Gastroesophageal sphincter (tissue), 4 donors: ENCODE data around the gene MINDY4B. TPM values are rescaled to one million over a fixed set of nuclear protein-coding genes. Genes with fewer than 3 reads are reported as not detected.

Source experiments
- ATAC-seq: fragments of 150-250 bp; one replicate; pipeline ENCODE4 v1.9.1; 2016; ENCODE audit warnings: mild to moderate bottlenecking, moderate library complexity
- H3K27ac ChIP-seq, 4 donors: fragments of 200-600 bp; sonication (generic) in 3 of 4; 1 replicate in 3 of 4; 2 replicates in 1 of 4; pipeline ENCODE4 v1.5.1; 2016 to 2019
- H3K27me3 ChIP-seq: fragments of 200-600 bp; sonication (generic); one replicate; pipeline ENCODE4 v1.5.1; 2019
- H3K36me3 ChIP-seq, 2 donors: fragments of 200-600 bp; sonication (generic); one replicate each; pipeline ENCODE4 v1.5.1; 2019; ENCODE audit warnings: control low read depth in 1 of 2
- H3K4me1 ChIP-seq, 3 donors: fragments of 200-600 bp; sonication (generic); 1 replicate in 2 of 3; 2 replicates in 1 of 3; pipeline ENCODE4 v1.5.1; 2016 to 2019; ENCODE audit warnings: control low read depth in 2 of 3
- H3K4me3 ChIP-seq, 2 donors: fragments of 200-600 bp; sonication (generic); one replicate each; pipeline ENCODE4 v1.5.1; 2019; ENCODE audit warnings: mild to moderate bottlenecking in 1 of 2, moderate library complexity in 1 of 2
- H3K9me3 ChIP-seq, 3 donors: fragments of 200-600 bp; sonication (generic); one replicate each; pipeline ENCODE4 v1.5.1; 2017 to 2019; ENCODE audit warnings: control low read depth in 2 of 3
- EP300 ChIP-seq: sonication (generic); formaldehyde crosslinking; IDR thresholded peaks from one replicate; pipeline ENCODE4 v1.6.1; 2017; ENCODE audit warnings: antibody characterized with exemption, mild to moderate bottlenecking
- POLR2A ChIP-seq, 2 donors: fragments of 450-650 bp; IDR thresholded peaks; one replicate each; pipeline ENCODE4 v1.6.1; 2017; ENCODE audit warnings: antibody characterized with exemption in 2 of 2, mild to moderate bottlenecking in 2 of 2, moderate library complexity in 1 of 2
- POLR2AphosphoS5 ChIP-seq: sonication (generic); formaldehyde crosslinking; IDR thresholded peaks from one replicate; pipeline ENCODE4 v1.6.1; 2017; ENCODE audit warnings: antibody characterized with exemption
- WGBS, 2 donors: methylation state at CpG; one replicate each; pipeline ENCODE4 v1.1.5; 2018; ENCODE audit warnings: low coverage in 1 of 2; 5-methylcytosine and 5-hydroxymethylcytosine counted together
- total RNA-seq, 4 donors: library from RNA; depleted of rRNA; stranded (reverse); fragments of >200 nt; gene quantifications; one replicate each; pipeline ENCODE4 v1.1.0, GENCODE V29; 2016
- TF ChIP-seq, protein P1 (sequence below), 4 experiments: fragments of 200-600 bp in 2 of 4; fragments of 450-650 bp in 2 of 4; sonication (generic) in 1 of 4; IDR thresholded peaks; one replicate each; pipeline ENCODE4 v1.5.1; 2017 to 2019; ENCODE audit warnings: antibody characterized with exemption in 4 of 4, mild to moderate bottlenecking in 2 of 4, moderate library complexity in 2 of 4

Gene MINDY4B
- total RNA-seq, 4 donors from 2014 or later: not detected

DNA sequence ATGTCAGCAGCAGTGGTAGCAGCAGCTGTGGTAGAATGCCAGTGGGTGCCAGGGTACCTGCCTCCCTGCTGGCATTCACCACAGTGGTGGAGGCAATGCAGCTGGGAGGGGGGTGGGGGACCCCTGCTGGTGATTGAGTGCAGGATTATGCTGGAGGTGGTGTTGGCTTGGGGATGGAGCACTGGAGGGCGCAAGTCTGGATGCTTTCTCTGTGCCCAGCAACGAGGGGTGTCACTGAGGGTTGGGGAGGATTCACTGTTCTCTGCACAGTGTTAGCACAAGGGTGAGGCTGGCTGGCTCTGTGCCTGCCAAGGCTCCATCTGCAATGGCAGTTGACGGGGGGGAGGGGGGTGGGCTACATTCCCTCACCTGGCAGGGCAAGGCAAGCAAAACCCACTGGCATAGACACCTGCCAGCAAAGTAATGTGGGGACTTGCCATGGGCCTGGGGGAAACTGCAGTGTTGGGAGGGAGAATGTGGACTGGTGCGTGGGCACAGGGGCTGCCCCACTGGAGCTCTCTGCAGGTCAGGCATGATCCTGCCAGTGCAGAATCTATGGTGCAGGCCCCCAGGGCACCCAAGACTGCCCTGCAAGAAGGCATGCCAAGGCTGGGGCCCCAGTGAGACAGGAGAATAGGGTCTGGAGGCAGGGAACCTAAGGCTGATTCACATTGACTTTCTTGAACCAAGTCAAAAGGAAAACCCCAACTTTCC, 64.3 kb downstream of the MINDY4B start:
- ATAC-seq: no peak
- no peak overlapping the region for H3K4me3 ChIP-seq
- no peaks in the 10 kb centered on the region for H3K9me3 ChIP-seq
- TF ChIP-seq, protein P1, sequence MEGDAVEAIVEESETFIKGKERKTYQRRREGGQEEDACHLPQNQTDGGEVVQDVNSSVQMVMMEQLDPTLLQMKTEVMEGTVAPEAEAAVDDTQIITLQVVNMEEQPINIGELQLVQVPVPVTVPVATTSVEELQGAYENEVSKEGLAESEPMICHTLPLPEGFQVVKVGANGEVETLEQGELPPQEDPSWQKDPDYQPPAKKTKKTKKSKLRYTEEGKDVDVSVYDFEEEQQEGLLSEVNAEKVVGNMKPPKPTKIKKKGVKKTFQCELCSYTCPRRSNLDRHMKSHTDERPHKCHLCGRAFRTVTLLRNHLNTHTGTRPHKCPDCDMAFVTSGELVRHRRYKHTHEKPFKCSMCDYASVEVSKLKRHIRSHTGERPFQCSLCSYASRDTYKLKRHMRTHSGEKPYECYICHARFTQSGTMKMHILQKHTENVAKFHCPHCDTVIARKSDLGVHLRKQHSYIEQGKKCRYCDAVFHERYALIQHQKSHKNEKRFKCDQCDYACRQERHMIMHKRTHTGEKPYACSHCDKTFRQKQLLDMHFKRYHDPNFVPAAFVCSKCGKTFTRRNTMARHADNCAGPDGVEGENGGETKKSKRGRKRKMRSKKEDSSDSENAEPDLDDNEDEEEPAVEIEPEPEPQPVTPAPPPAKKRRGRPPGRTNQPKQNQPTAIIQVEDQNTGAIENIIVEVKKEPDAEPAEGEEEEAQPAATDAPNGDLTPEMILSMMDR (IDR thresholded peaks at IDR 0.05): no peak
- TF ChIP-seq POLR2A (IDR thresholded peaks at IDR 0.05) (no peak), POLR2AphosphoS5 (no peak), EP300 (no peak)
- no peak overlapping the region for H3K27ac ChIP-seq
- H3K4me1 ChIP-seq: no peaks in the 10 kb centered on the region
- H3K27me3 ChIP-seq: peaks cover 19% of the 10 kb centered on the region
- H3K36me3 ChIP-seq: no peaks in the 10 kb centered on the region
- 86% methylated on average over 1 of the region's 4 CpGs; no CpG with 5 or more reads in 1 of the 2 donors for WGBS, 2 donors

DNA sequence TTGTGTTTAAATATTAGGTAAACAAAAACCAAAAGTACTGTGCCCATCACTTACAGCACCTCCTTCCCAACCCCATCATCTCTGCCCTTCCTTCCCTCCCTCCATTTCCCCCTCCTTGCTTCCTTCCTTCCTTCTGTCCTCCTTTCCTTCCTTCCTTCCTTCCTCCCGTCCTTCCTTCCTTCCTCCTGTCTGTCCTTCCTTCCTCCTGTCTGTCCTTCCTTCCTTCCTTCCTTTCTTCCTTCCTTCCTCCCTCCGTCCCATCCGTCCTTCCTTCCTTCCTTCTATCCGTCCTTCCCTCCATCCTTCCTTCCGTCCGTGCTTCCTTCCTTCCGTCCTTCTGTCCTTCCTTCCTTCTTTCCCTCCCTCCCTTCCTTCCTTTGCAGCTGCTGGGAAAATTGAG, 74.5 kb downstream of the MINDY4B start:
- TF ChIP-seq POLR2AphosphoS5: no peak
- Histone ChIP-seq H3K9me3 (no peaks in the 10 kb centered on the region), H3K4me3 (no peak overlapping the region), H3K4me1 (no peaks in the 10 kb centered on the region), H3K27me3 (peaks cover 16% of the 10 kb centered on the region), H3K27ac (no peak overlapping the region), H3K36me3 (no peaks in the 10 kb centered on the region)
- no peak for ATAC-seq
- WGBS, 2 donors: 76 to 80% methylated on average over 5 to 7 of the region's 7 CpGs

DNA sequence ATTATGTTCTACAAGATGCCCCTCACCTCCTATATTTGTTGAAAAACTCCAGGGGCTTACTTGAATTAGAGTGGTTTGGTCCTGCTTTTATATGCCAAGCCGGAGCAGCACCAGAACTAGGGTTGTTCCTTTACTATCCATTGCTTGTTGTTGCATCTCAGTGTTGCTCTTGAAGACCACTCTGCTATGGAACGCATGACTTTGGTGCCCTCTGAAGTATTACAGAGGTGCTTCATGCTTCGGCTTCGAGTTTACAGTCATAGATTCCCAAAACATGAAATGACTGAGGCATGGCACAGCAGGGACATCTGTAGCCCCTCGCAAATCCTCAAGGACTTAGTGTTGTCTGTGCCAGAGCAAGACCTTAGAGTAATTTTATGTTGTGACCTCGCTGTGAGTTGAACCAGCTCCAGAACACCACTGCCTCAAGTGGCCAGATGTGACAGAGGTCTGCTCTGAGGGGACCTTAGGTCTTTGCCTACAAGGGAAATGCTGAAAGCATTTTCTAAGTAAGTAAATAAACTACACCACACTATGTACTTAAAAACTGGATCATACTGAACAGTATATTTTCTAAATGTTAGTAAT, 75.1 kb downstream of the MINDY4B start:
- Histone ChIP-seq H3K36me3 (no peaks in the 10 kb centered on the region), H3K4me3 (no peak overlapping the region), H3K4me1 (no peaks in the 10 kb centered on the region), H3K9me3 (no peaks in the 10 kb centered on the region), H3K27ac (no peak overlapping the region), H3K27me3 (peaks cover 16% of the 10 kb centered on the region)
- no peak for ATAC-seq
- TF ChIP-seq POLR2AphosphoS5 (no peak), EP300 (no peak), POLR2A (IDR thresholded peaks at IDR 0.05) (no peak)
- TF ChIP-seq, protein P1 (IDR thresholded peaks at IDR 0.05): no peak
- 72 to 83% methylated on average over 2 to 4 of the region's 6 CpGs for WGBS, 2 donors

DNA sequence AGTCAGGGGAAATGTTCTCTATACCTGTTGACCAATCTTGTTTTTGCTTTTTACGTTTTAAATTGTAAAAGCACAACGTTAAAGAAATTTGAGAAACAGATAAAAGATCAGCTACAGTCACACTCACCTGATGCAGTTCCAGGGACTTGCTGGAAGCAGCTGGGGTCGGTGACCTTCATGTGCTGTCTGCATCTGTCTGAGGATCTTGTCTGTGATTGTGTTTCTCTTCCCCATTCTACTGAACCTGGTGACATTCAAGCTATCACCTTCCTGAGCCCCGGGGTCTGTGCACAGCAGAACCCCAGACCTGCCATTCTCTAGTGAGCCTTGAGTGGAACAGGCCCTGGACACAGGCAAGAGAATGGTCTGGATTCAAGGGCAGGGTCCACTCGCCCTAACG, 75.8 kb downstream of the MINDY4B start:
- no peak overlapping the region for H3K4me3 ChIP-seq
- H3K27ac ChIP-seq: no peak overlapping the region
- H3K4me1 ChIP-seq: no peaks in the 10 kb centered on the region
- no peak for ATAC-seq
- peaks cover 16% of the 10 kb centered on the region for H3K27me3 ChIP-seq
- no peaks in the 10 kb centered on the region for H3K9me3 ChIP-seq
- no peaks in the 10 kb centered on the region for H3K36me3 ChIP-seq
- TF ChIP-seq EP300 (no peak), POLR2AphosphoS5 (no peak), POLR2A (IDR thresholded peaks at IDR 0.05) (no peak)
- TF ChIP-seq, protein P1 (IDR thresholded peaks at IDR 0.05): no peak
- WGBS, 2 donors: 69 to 86% methylated on average over 3 to 4 of the region's 6 CpGs

DNA sequence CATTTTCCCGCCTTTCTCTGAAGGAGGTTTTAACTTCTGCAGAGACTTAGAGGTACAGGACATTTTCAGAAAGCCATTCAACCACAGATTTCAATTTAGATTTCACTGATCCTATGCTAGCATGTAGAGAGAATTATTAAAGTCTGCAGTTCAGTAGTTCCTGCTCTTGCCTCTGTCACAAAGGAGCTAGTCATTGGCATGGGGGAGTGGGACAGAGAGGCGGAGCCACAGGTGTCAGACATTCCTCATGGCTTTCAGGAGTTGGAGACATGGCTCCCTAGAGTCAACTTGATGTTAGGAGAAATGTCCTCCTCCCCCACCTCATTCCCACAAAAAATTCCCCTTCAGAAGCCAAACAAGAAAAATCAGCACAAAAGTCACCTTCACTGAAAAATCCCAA, 76.2 kb downstream of the MINDY4B start:
- WGBS, 2 donors: 88 to 100% methylated on average over 1 to 2 of the region's 2 CpGs
- H3K9me3 ChIP-seq: no peaks in the 10 kb centered on the region
- H3K4me1 ChIP-seq: no peaks in the 10 kb centered on the region
- no peak overlapping the region for H3K27ac ChIP-seq
- TF ChIP-seq POLR2AphosphoS5: no peak
- TF ChIP-seq EP300: no peak
- TF ChIP-seq POLR2A (IDR thresholded peaks at IDR 0.05): no peak
- TF ChIP-seq, protein P1 (IDR thresholded peaks at IDR 0.05): no peak
- H3K4me3 ChIP-seq: no peak overlapping the region
- no peaks in the 10 kb centered on the region for H3K36me3 ChIP-seq
- no peak for ATAC-seq
- peaks cover 16% of the 10 kb centered on the region for H3K27me3 ChIP-seq
